ENCODE results near the gene KMT5C.

DNA sequence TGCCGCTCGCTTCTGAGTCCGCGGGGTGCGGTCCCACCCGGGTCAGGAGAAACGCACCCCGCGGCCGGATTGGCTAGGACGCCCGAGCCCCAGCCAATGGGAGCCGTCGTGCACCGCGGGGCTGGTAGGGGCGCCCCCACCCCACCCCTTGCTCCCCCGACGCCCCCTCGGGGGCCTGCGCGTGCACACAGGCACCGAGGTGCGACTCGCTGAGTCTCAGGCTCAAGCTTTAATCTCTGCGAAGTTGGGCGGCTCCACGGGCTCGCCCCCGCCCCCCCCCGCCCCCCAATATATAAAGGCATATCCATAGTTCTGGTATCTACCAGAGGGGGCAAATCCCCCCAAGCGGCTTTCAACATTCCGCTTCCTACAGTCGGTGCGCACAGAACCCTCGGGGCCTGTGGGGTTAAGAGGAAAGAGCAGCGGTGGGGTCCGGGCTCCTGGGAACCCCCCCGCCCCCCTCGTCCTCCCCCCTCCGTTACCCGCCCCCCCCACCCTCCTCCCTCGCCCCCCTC lies 15.1 kb downstream of the KMT5C start, which contains the start of gene COX6B2:
- TF ChIP-seq, protein P1, sequence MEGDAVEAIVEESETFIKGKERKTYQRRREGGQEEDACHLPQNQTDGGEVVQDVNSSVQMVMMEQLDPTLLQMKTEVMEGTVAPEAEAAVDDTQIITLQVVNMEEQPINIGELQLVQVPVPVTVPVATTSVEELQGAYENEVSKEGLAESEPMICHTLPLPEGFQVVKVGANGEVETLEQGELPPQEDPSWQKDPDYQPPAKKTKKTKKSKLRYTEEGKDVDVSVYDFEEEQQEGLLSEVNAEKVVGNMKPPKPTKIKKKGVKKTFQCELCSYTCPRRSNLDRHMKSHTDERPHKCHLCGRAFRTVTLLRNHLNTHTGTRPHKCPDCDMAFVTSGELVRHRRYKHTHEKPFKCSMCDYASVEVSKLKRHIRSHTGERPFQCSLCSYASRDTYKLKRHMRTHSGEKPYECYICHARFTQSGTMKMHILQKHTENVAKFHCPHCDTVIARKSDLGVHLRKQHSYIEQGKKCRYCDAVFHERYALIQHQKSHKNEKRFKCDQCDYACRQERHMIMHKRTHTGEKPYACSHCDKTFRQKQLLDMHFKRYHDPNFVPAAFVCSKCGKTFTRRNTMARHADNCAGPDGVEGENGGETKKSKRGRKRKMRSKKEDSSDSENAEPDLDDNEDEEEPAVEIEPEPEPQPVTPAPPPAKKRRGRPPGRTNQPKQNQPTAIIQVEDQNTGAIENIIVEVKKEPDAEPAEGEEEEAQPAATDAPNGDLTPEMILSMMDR (IDR thresholded peaks at IDR 0.05): no peak
- no peak for TF ChIP-seq POLR2A (IDR thresholded peaks at IDR 0.05)
